ENCODE data around the gene AIF1L.

GRCh38 chr9:131140112-131140511, 43.8 kb downstream of the AIF1L start:
- TF ChIP-seq MLX (CRISPR knock-in tag; IDR thresholded peaks at IDR 0.05) (no peak), RELA (CRISPR knock-in tag; IDR thresholded peaks at IDR 0.05; ENCODE audit: borderline replicate concordance) (no peak), ZNF512 (CRISPR knock-in tag; IDR thresholded peaks at IDR 0.05; ENCODE audit: borderline replicate concordance) (no peak), FOXK1 (CRISPR knock-in tag; IDR thresholded peaks at IDR 0.05) (no peak), HMGA2 (CRISPR knock-in tag; IDR thresholded peaks at IDR 0.05) (no peak), ELF4 (CRISPR knock-in tag; IDR thresholded peaks at IDR 0.05; ENCODE audit: low read depth) (no peak), NFATC4 (CRISPR knock-in tag; IDR thresholded peaks at IDR 0.05) (no peak), GTF2I (CRISPR knock-in tag; conservative IDR thresholded peaks at IDR 0.05) (no peak)
- TF ChIP-seq, protein P1, sequence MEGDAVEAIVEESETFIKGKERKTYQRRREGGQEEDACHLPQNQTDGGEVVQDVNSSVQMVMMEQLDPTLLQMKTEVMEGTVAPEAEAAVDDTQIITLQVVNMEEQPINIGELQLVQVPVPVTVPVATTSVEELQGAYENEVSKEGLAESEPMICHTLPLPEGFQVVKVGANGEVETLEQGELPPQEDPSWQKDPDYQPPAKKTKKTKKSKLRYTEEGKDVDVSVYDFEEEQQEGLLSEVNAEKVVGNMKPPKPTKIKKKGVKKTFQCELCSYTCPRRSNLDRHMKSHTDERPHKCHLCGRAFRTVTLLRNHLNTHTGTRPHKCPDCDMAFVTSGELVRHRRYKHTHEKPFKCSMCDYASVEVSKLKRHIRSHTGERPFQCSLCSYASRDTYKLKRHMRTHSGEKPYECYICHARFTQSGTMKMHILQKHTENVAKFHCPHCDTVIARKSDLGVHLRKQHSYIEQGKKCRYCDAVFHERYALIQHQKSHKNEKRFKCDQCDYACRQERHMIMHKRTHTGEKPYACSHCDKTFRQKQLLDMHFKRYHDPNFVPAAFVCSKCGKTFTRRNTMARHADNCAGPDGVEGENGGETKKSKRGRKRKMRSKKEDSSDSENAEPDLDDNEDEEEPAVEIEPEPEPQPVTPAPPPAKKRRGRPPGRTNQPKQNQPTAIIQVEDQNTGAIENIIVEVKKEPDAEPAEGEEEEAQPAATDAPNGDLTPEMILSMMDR (IDR thresholded peaks at IDR 0.05), result no peak
- TF ChIP-seq, protein P2, sequence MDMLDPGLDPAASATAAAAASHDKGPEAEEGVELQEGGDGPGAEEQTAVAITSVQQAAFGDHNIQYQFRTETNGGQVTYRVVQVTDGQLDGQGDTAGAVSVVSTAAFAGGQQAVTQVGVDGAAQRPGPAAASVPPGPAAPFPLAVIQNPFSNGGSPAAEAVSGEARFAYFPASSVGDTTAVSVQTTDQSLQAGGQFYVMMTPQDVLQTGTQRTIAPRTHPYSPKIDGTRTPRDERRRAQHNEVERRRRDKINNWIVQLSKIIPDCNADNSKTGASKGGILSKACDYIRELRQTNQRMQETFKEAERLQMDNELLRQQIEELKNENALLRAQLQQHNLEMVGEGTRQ (CRISPR knock-in tag; IDR thresholded peaks at IDR 0.05), result no peak
